HG03378 (cell line): ENCODE measurements around the gene NIFK.
A peak's percentile ranks its signal among the peaks of the same experiment; 100 is the strongest.
"Not testable (repeated sequence)": the region's sequence is repeated elsewhere in the genome, so short reads cannot be mapped to it uniquely, and the experiment has no call there.

ENCODE experiments used
- ATAC-seq: cut with Tn5 transposase; IDR thresholded peaks from one replicate; pipeline ENCODE4 v1.9.1; 2021; ENCODE audit warnings: mild to moderate bottlenecking, moderate library complexity; ENCODE audit not compliant: unreplicated experiment

The NIFK gene

GRCh38 chr2:121734544-121734943, 2.1 kb downstream of the NIFK start:
- ATAC-seq = not testable (repeated sequence)

DNA sequence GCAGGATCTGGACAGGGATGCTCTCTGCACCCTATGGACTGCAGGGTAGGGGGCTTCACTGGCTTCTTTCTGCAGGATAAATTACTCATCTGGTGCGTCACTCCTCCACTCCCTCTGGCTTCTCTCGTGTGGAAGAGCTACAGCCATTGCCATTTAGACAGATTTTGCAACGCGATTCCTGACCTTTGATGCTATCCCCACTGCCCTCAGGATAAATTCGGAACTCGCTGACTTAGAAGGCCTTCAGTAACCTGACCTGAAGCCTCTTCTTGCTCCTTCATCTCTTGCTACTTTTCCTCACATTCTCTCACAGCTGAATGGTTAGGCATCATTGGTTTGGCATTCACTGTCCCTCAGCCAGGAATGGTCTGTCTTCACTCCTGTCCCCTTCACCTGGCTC, 5.3 kb downstream of the NIFK start:
- no peak for ATAC-seq

DNA sequence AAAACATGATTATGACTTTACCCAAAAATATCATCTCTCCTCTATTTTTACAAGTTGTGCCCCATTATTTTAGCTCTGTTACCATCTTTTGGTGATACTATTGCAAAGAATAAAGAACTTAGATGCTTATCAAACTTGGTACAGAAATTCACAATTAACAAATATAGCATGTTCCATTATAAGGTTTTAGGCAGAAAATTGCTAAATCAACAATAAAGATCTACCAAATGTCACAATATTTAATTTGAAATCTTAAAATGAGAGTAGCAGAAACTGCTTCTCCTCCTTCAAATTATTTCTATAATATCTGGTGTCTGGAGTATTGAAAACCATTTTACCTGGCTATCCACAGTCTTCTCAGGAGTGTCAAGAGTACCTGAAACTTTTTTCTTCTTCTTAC, 8.7 kb downstream of the NIFK start:
- ATAC-seq = no peak

GRCh38 chr2:121727332-121727731, 9.3 kb downstream of the NIFK start:
- ATAC-seq = no peak

DNA sequence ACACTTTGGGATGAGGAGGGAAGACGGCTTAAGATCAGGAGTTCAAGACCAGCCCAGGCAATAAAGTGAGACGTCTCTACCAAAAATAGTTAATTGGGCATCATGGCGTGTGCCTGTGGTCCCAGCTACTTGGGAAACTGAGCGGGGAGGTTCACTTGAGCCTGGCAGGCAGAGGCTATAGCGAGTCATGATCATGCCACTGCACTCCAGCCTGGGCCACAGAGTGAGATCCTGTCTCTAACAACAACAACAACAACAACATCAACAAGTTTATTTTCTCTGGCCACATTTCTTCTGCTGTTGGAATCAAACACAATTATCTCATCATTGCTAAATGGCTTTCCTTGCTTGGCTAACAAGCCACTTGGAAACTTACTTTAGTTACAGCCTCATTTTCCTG, 13.4 kb downstream of the NIFK start:
- ATAC-seq = no peak

DNA sequence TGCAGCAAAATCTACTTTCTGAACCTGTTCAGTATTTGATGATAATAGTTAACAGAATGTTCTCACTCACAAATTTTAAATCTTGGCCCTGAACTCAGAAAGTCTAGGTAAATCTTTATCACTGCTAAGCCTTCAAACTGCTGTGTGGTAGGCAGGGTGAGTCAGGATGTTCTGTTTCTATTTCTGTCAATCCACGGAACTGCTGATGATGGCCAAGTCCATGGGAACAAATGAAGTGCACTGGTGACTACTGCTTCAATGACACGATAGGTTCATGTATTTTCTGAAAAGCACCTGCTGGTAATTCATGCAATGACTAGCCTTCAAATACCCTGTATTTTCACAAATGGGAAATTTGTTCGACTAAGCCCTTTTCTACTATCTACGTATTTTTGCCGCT, 14.2 kb downstream of the NIFK start:
- no peak for ATAC-seq

- ATAC-seq = no peak
Observed at GRCh38 chr2:121721926-121722325, 14.7 kb downstream of the NIFK start.

DNA sequence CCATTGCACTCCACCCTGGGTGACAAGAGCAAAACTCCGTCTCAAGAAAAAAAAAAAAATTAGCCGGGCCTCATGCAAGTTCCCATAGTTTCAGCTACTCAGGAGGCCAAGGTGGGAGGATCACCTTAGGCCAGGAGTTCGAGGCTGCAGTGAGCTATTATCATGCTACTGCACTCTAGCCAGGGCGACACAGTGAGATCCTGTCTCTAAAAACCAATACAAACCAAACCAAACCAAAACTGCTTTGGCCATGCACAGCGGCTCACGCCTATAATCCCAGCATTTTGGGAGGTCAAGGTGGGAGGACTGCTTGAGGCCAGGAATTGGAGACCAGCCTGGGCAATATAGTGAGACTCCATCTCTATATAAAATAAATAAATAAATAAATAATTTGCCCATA, 19.1 kb downstream of the NIFK start:
- no peak for ATAC-seq

GRCh38 chr2:121716126-121716525, 20.5 kb downstream of the NIFK start:
- ATAC-seq = no peak

- ATAC-seq = not testable (repeated sequence)
Observed at GRCh38 chr2:121711481-121711880, 25.2 kb downstream of the NIFK start.

- ATAC-seq = no peak
Observed at GRCh38 chr2:121710470-121711170, 26.1 kb downstream of the NIFK start.

GRCh38 chr2:121709776-121710469, 26.8 kb downstream of the NIFK start:
- ATAC-seq = no peak

GRCh38 chr2:121707920-121708361, 28.7 kb downstream of the NIFK start:
- no peak for ATAC-seq

- ATAC-seq = no peak
Observed at GRCh38 chr2:121707344-121707919, 29.2 kb downstream of the NIFK start.

- ATAC-seq = no peak
Observed at GRCh38 chr2:121705958-121706357, 30.7 kb downstream of the NIFK start.

- ATAC-seq = no peak
Observed at GRCh38 chr2:121705390-121705789, 31.3 kb downstream of the NIFK start.

DNA sequence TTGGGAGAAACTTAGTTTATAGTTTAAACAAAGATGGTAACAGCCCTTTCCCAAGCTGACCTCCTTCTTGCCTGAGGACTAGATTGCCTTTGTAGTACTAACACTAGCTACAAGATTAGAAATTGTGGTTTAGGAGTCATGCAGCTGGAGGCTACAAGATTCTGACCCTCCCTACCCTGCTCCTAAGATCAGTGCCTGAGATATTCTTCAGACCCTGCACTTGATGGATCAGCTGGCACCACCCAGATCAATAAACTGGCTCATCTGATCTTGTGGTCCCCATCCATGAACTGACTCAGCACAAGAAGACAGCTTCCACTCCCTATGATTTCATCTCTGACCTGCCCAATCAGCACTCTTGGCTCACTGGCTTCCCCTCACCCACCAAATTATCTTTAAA, 34.9 kb downstream of the NIFK start:
- ATAC-seq = not testable (repeated sequence)

GRCh38 chr2:121699421-121700333, 37.0 kb downstream of the NIFK start:
- ATAC-seq = peak; percentile 99

GRCh38 chr2:121698318-121698930, 38.3 kb downstream of the NIFK start:
- ATAC-seq = no peak

- ATAC-seq = no peak
Observed at GRCh38 chr2:121697108-121697631, 39.5 kb downstream of the NIFK start.
